ENCODE results near the gene STARD9. TPM values are rescaled to one million over a fixed set of nuclear protein-coding genes. Genes with fewer than 3 reads are reported as not detected.

STARD9 gene
- total RNA-seq, 2 experiments from 2014 or later: 14.0 to 16.1 TPM

DNA sequence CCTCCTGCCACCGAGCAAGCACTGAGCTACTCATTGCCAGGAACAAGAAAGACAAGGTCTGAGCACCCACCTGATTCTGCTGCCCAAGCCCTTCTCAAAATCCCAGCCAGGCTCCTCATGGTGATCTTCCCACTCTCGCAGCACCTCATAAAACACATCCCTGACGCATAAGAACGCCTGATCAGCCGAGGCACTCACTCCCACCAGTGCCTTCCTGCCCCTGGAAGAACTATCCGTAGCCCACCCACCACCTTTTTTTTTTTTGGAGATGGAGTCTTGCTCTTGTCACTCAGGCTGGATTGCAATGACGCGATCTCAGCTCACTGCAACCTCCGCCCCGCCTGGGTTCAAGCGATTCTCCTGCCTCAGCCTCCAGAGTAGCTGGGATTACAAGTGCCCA lies 157.6 kb downstream of the STARD9 start:
- POLR2A ChIA-PET: interaction anchor here (1.0 kb wide), 1 partner anchor 9 kb away, joined by 3 read pairs; no protein-coding TSS in a partner anchor
- no peak overlapping the region for H3K27ac Mint-ChIP-seq
- no peaks in the 10 kb centered on the region for H3K27me3 Mint-ChIP-seq
- H3K9me3 Mint-ChIP-seq: no peaks in the 10 kb centered on the region
- peaks cover 16% of the 10 kb centered on the region for H3K36me3 Mint-ChIP-seq
- ATAC-seq (ENCODE audit: low read depth) (no peak), DNase-seq (no peak)
- no peak overlapping the region for H3K4me3 Mint-ChIP-seq
- H3K4me1 Mint-ChIP-seq: peaks cover 10% of the 10 kb centered on the region

DNA sequence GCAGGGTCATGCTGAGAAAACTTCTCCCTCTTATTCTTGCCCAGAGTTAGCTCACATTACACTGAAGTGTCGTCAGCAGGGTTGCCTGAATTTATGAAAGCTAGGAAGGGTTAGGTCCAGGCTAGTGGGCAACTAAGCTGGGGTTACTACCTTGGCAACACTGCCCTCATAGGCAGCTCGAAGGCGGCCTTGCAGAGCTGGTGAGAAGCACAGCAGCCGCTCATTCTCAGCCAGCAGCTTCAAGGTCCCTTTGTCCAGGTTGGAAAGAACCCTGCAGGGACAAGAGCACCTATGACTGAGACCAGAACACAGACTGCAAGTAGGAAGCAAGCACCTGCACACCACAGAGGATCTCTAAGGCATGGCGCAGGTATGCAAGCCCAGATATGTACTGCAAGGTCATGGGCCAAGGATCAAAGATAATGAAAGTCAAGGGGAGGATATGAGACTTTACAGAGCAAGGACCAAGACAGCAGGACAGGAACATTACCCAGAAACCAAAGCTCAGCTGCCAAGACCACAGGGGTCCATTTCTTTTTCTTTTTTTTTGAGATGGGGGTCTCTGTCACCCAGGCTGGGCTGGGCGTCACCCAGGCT lies 158.8 kb downstream of the STARD9 start:
- H3K36me3 Mint-ChIP-seq: peaks cover 12% of the 10 kb centered on the region
- peaks cover 10% of the 10 kb centered on the region for H3K4me1 Mint-ChIP-seq
- ATAC-seq (ENCODE audit: low read depth) (no peak), DNase-seq (no peak)
- peak overlapping the region; percentile 77 for H3K27ac Mint-ChIP-seq
- H3K4me3 Mint-ChIP-seq: no peak overlapping the region
- POLR2A ChIA-PET: interaction anchor here (0.5 kb wide), 1 partner anchor 12 kb away, joined by 3 read pairs; no protein-coding TSS in a partner anchor
- no peaks in the 10 kb centered on the region for H3K27me3 Mint-ChIP-seq
- H3K9me3 Mint-ChIP-seq: no peaks in the 10 kb centered on the region

DNA sequence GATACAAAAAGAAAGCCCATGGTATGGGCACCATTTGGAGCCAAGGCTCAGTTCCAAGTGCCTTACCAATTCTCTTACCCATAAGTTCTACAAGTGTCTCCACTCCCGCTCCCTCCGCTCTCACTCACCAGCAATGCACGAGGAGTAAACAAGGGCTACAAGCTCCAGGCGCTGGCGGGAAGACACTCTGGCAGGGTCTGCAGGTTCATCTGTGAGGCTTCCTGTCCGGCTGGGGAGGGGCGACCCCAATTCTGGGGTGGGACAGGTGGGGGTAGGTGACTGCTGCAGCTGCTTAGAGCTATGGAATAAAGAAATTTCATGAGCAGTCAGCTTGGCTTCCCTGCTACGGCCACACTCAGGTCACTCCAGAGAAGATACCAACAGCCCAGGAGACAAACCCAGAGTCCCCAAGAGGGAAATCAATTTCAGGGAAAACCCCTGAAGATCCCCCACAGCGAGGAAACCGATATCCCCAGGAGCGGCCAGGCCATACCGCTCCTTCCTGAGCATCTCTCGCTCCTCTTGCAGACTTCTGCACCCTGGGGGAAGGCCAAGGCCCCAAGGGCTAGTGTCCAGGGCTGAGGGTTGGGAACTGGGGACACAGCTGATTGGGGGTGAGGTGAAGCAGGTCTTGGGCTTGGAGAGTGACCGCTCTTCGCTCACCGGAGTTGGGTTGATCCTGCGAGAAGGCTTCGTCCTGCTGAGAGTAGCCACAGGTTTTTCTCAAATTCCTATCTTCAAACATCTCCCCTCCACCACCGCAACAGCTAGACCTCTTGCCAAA lies 160.2 kb downstream of the STARD9 start:
- ATAC-seq (ENCODE audit: low read depth): no peak
- no peaks in the 10 kb centered on the region for H3K9me3 Mint-ChIP-seq
- peak overlapping the region; percentile 58 for H3K27ac Mint-ChIP-seq
- H3K4me3 Mint-ChIP-seq: peak overlapping the region; percentile 82
- peaks cover 12% of the 10 kb centered on the region for H3K36me3 Mint-ChIP-seq
- no peak for DNase-seq
- no peaks in the 10 kb centered on the region for H3K27me3 Mint-ChIP-seq
- peaks cover 10% of the 10 kb centered on the region for H3K4me1 Mint-ChIP-seq
- POLR2A ChIA-PET: interaction anchor here (0.6 to 1.5 kb wide), 4 partner anchors 9 to 371 kb away, joined by 3 to 5 read pairs (median 3); partner anchors contain the start of gene STARD9

DNA sequence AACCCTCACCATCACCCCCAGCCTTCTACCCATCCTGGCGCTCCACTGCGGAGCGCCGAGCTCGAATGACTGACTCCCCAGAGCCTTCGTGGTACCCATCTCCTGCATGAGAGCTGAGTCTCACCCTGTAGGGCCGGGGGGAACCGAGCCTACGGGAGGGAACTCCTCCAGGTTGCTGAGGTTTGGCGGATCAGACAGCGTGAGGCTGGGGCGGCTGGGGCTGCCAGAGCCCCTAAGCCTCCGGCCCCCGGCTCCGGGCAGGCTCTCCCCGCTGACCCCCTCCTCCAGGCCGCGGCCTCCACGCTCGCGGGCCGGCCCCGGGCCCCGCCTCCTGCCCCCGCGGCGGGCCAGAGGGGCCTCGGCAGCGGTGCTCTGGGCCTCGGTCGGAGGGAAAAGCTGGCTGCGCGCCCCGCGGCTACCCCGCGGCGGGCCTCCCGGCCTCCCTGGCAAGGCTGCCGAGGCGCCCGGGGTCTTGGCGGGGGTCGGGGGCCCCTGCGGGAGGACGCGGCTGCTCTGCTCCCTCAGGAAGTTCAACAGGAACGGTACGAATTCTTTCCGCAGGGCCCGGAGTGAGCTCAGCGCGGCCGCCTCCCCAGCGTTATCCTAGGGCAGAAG lies 160.9 kb downstream of the STARD9 start:
- Mint-ChIP-seq H3K36me3 (peaks cover 9% of the 10 kb centered on the region), H3K4me3 (peak overlapping the region; percentile 82), H3K27me3 (no peaks in the 10 kb centered on the region), H3K9me3 (no peaks in the 10 kb centered on the region), H3K4me1 (peaks cover 10% of the 10 kb centered on the region), H3K27ac (peak overlapping the region; percentile 58)
- POLR2A ChIA-PET: interaction anchor here (0.8 to 1.5 kb wide), 5 partner anchors 10 to 371 kb away, joined by 3 to 6 read pairs (median 3); no protein-coding TSS in a partner anchor
- ATAC-seq (ENCODE audit: low read depth) (peak; percentile 19), DNase-seq (peak; percentile 65)

DNA sequence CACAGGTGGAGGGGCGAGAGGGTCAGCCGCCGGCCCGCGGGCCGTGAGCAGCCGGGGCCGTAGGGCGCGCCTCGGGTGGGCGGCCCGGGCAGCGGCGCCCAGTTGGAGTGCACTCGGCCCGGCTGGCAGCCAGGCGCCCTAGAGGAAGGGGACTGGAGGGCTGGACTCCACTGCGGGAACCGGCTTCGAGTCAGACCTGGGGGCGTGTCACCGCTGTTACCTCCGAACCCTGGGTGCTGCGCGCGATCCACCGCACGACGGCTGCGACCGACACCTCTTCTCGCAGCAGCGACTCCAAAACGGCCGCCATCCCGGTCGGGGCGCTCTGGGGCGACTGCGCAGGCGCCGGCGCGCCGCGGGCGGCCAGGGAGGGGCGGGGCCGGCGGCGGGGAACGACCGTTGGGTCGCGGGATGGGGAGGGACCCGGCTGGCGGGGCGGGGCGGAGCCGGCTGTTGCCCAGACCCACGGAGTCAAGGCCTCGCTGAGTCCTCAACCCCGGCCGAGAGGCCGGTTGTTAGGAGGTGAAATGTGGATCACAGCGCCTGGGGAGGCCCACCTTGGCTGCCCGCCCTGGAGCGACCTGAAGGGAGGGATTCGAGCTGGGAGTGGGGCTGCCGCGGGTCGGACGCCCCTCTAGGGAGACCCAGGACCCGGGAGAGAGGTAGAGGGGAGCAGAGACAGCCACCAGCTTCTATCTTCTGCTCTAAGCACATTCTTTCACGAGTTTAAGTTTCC lies 161.6 kb downstream of the STARD9 start, which contains the start of gene CDAN1:
TSS of gene CDAN1 (minus strand) at position 336 of the 736 bp plus-strand sequence. CDS start at position 310, 26 bp downstream.
- DNase-seq (peak; percentile 96), ATAC-seq (ENCODE audit: low read depth) (peak; percentile 96)
- POLR2A ChIA-PET: interaction anchor here (0.6 to 1.8 kb wide), 6 partner anchors 11 to 370 kb away, joined by 3 to 6 read pairs (median 3); no protein-coding TSS in a partner anchor
- Mint-ChIP-seq H3K36me3 (peaks cover 9% of the 10 kb centered on the region), H3K9me3 (no peaks in the 10 kb centered on the region), H3K4me3 (peak within 1 kb of the TSS; percentile 82), H3K27ac (peak within 1 kb of the TSS; percentile 80), H3K4me1 (peaks cover 10% of the 10 kb centered on the region), H3K27me3 (no peaks in the 10 kb centered on the region)

DNA sequence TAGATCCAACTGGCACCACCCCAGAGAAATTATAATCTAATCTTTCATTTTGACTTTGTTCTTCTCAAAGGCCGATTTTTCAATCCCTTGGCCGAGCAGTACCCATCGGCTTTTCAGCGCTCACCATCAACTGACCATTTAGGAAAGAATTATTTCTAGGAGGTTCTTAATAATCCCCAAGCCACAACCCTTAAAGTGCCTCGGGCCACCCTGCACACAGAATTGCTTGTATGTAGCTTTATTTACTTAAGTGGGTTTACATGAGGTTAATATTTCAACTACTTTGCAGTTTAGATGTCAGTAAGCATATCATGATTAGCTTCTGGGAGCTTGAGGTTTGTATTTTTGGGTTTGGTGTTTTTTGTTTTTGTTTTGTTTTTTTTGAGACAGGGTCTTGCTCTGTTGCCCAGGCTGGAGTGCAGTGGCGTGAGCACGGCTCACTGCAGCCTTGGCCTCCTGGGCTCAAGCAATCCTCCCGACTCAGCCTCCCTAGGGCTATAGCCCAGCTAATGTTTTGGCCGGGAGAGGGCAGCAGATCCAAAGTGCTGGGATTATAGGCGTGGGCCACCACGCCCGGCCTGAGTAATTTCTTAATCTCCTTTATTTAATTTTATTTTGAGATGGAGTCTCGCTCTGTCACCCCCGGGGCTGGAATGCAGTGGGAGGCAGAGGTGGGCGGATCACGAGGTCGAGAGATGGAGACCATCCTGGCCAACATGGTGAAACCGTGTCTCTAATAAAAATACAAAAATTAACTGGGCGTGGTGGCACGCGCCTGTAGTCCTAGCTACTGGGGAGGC lies 162.3 kb downstream of the STARD9 start:
- peak overlapping the region; percentile 80 for H3K27ac Mint-ChIP-seq
- ATAC-seq (ENCODE audit: low read depth): no peak
- no peaks in the 10 kb centered on the region for H3K9me3 Mint-ChIP-seq
- H3K4me3 Mint-ChIP-seq: peak overlapping the region; percentile 79
- H3K27me3 Mint-ChIP-seq: no peaks in the 10 kb centered on the region
- no peak for DNase-seq
- POLR2A ChIA-PET: interaction anchor here (0.6 to 1.8 kb wide), 3 partner anchors 12 to 157 kb away, joined by 3 to 4 read pairs (median 3); no protein-coding TSS in a partner anchor
- H3K4me1 Mint-ChIP-seq: peaks cover 9% of the 10 kb centered on the region
- H3K36me3 Mint-ChIP-seq: peaks cover 6% of the 10 kb centered on the region

DNA sequence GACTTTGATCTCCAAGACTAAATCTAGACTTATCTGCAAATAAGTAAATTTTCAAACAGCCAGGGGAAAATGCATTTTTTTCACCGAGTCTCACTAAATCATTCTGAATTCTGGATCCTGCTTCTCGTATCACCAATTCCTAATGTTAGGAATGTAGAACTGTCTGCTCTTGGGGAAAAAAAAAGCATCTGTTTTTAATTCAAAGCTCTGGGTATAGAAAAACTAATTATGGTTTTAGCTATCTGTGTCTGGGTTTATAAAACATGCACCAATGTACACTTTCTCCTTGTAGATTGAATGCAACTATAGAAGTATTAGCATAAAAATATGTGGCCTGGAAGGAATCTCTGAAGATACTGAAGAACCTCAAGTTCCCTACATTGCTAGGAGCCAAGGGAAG lies 166.3 kb downstream of the STARD9 start:
- ATAC-seq (ENCODE audit: low read depth) (no peak), DNase-seq (no peak)
- no peak overlapping the region for H3K27ac Mint-ChIP-seq
- POLR2A ChIA-PET: no interaction called here
- peaks cover 4% of the 10 kb centered on the region for H3K36me3 Mint-ChIP-seq
- peaks cover 1% of the 10 kb centered on the region for H3K4me1 Mint-ChIP-seq
- H3K27me3 Mint-ChIP-seq: no peaks in the 10 kb centered on the region
- H3K4me3 Mint-ChIP-seq: no peak overlapping the region
- no peaks in the 10 kb centered on the region for H3K9me3 Mint-ChIP-seq

DNA sequence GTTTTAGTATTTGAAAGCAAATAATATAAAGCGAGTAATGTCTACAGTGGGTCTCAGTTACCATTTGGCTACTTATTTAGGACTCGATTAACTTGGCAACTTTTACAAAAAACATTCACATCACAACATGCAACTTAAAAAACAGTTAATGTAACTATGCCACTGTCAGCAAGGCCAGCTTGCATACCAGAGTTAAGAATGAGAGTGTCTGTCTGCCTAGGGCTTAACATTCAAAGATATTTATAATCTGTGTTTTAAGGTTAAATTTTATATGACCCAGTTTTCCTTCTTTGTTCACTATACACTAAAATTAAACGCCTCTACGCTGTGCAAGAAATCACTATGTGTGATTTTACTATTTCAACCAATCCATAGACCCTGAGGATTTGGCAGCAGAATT lies 166.7 kb downstream of the STARD9 start:
- POLR2A ChIA-PET: no interaction called here
- H3K36me3 Mint-ChIP-seq: peaks cover 4% of the 10 kb centered on the region
- peaks cover 1% of the 10 kb centered on the region for H3K4me1 Mint-ChIP-seq
- no peak overlapping the region for H3K4me3 Mint-ChIP-seq
- ATAC-seq (ENCODE audit: low read depth) (no peak), DNase-seq (no peak)
- H3K27ac Mint-ChIP-seq: no peak overlapping the region
- no peaks in the 10 kb centered on the region for H3K27me3 Mint-ChIP-seq
- H3K9me3 Mint-ChIP-seq: no peaks in the 10 kb centered on the region

DNA sequence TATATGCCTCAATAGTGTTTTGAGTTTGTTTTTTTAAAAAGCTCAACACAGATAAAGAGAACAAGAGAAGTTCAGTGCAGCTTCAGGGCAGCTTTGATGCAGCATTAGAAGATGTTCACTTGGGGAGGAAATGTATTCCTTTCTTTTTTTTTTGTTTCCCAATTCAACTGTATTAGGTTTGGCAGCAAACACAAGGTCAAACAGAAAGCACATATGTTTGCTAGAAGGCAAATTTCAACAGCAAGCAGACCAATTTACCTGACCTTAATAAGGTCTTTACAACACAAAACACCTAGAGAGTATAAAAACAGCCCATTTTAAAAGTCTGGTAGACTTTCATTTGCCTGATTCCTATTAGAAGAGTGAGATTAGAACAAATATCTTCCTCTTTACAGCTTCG lies 168.8 kb downstream of the STARD9 start:
- Mint-ChIP-seq H3K4me1 (peaks cover 1% of the 10 kb centered on the region), H3K4me3 (no peak overlapping the region), H3K36me3 (peaks cover 4% of the 10 kb centered on the region), H3K27me3 (no peaks in the 10 kb centered on the region), H3K9me3 (no peaks in the 10 kb centered on the region), H3K27ac (no peak overlapping the region)
- ATAC-seq (ENCODE audit: low read depth): no peak
- POLR2A ChIA-PET: no interaction called here
- no peak for DNase-seq

DNA sequence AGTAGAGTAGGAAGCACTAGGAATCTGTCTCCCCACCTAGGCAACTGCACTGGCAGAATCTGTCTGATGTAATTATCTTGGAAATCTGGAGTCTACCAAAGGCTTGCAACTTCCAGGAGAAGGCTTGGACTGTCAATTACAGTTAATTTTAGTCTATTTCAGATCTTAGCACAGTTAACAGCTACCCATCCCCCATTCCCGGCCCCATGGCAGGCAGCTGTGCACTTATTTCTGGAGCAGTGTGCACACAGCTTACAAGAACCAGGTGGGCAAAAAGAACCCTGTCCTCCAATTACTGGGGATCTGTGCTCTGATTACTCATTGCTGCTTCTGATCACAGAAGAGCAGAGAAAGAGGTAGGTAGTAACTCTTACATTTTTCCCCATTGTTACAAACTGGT lies 173.9 kb downstream of the STARD9 start:
- peaks cover 4% of the 10 kb centered on the region for H3K4me1 Mint-ChIP-seq
- no peak overlapping the region for H3K27ac Mint-ChIP-seq
- no peak overlapping the region for H3K4me3 Mint-ChIP-seq
- H3K27me3 Mint-ChIP-seq: no peaks in the 10 kb centered on the region
- peaks cover 39% of the 10 kb centered on the region for H3K36me3 Mint-ChIP-seq
- peaks cover 5% of the 10 kb centered on the region for H3K9me3 Mint-ChIP-seq
- ATAC-seq (ENCODE audit: low read depth): no peak
- POLR2A ChIA-PET: no interaction called here
- no peak for DNase-seq

DNA sequence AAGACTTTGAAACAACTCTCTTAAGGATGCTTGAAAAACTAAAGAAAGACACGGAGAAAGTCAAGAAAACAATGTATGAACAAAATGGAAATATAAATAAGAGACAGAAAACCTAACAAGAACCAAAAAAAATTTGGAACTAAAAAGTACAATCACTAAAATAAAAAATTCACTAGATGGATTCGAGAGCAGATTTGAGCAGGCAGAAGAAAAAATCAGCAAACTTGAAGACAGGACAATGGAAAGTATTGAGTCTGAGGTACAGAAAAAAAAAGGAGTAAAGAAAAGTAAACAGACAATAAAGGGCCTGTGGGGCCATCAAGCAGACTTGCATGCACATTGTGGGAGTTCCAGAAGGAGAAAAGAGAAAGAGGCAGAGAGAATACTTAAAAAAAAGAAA lies 174.9 kb downstream of the STARD9 start:
- no peak overlapping the region for H3K4me3 Mint-ChIP-seq
- H3K27ac Mint-ChIP-seq: no peak overlapping the region
- H3K9me3 Mint-ChIP-seq: peaks cover 5% of the 10 kb centered on the region
- ATAC-seq (ENCODE audit: low read depth): no peak
- no peaks in the 10 kb centered on the region for H3K27me3 Mint-ChIP-seq
- peaks cover 4% of the 10 kb centered on the region for H3K4me1 Mint-ChIP-seq
- POLR2A ChIA-PET: no interaction called here
- no peak for DNase-seq
- H3K36me3 Mint-ChIP-seq: peaks cover 39% of the 10 kb centered on the region

DNA sequence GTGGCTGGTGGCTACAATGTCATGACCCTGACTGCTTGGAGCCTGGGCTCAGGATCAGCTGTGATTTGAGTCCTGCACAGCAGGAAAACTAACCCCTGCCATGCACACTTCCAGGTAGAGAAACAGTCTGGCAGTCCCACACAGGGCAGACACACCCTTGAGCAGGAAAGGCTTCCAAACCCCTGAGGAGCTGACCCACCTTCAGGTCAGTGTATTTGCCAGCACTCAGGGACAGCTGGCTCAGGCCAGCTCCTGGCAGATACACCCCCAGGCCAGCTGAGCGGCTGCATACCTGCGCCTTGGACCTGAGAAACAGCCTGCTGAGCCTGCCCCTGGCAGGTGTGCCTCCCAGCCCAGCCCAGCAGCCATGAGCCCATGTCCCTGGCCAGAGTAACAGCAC lies 183.7 kb downstream of the STARD9 start:
- Mint-ChIP-seq H3K4me1 (peaks cover 1% of the 10 kb centered on the region), H3K36me3 (peaks cover 17% of the 10 kb centered on the region), H3K4me3 (no peak overlapping the region), H3K27me3 (no peaks in the 10 kb centered on the region), H3K27ac (no peak overlapping the region), H3K9me3 (peaks cover 14% of the 10 kb centered on the region)
- POLR2A ChIA-PET: no interaction called here
- ATAC-seq (ENCODE audit: low read depth): no peak
- DNase-seq: no peak

Measured in activated naive CD8-positive, alpha-beta T cell treated with anti-CD3 and anti-CD28 coated beads, Interleukin-2, amount 10 ng/mL, durations not matched to agents 7 days and 5 days (primary cell).